Endothelial cell (in vitro differentiated cells): ENCODE measurements around the gene RAB35. TPM values are rescaled to one million over a fixed set of nuclear protein-coding genes. Genes with fewer than 3 reads are reported as not detected.

Source experiments
- DNase-seq: peaks from one replicate; pipeline ENCODE4 v3.0.0; 2021; ENCODE audit warnings: low spot score
- H3K27ac Mint-ChIP-seq: one replicate; pipeline ENCODE4 v1.8.0; 2021; ENCODE audit warnings: mixed read lengths, inconsistent platforms; ENCODE audit not compliant: unreplicated experiment
- H3K27me3 Mint-ChIP-seq: one replicate; pipeline ENCODE4 v1.8.0; 2021; ENCODE audit warnings: mild to moderate bottlenecking, moderate library complexity, mixed read lengths, inconsistent platforms; ENCODE audit not compliant: unreplicated experiment
- H3K36me3 Mint-ChIP-seq: one replicate; pipeline ENCODE4 v1.8.0; 2021; ENCODE audit warnings: mild to moderate bottlenecking, low read depth, mixed read lengths, inconsistent platforms; ENCODE audit not compliant: unreplicated experiment
- H3K4me1 Mint-ChIP-seq: one replicate; pipeline ENCODE4 v1.8.0; 2021; ENCODE audit warnings: mild to moderate bottlenecking, mixed read lengths, inconsistent platforms; ENCODE audit not compliant: unreplicated experiment
- H3K4me3 Mint-ChIP-seq: one replicate; pipeline ENCODE4 v1.8.0; 2021; ENCODE audit warnings: mild to moderate bottlenecking, mixed read lengths, inconsistent platforms; ENCODE audit not compliant: unreplicated experiment
- H3K9me3 Mint-ChIP-seq: one replicate; pipeline ENCODE4 v1.8.0; 2021; ENCODE audit warnings: mixed read lengths, inconsistent platforms; ENCODE audit not compliant: unreplicated experiment
- CTCF ChIP-seq: fragments of 200-600 bp; sonication (generic); IDR thresholded peaks from one replicate; pipeline ENCODE4 v1.5.0; 2021; ENCODE audit warnings: antibody characterized with exemption; ENCODE audit not compliant: unreplicated experiment
- total RNA-seq: library from RNA; stranded (reverse); fragmentation: NEBNext Ultra II Directional; extraction: Animal tissue kit (Norgen Biotek cat#: 25700); gene quantifications from one replicate; pipeline ENCODE4 v1.2.1, GENCODE V29; 2021; ENCODE audit not compliant: unreplicated experiment

RAB35 gene
- total RNA-seq, 1 donor from 2014 or later, result 76.4 TPM

- H3K4me1 Mint-ChIP-seq, result peaks cover 6% of the 10 kb centered on the region
- H3K36me3 Mint-ChIP-seq, result peaks cover 9% of the 10 kb centered on the region
- DNase-seq, result no peak
- no peak for TF ChIP-seq CTCF
- no peaks in the 10 kb centered on the region for H3K9me3 Mint-ChIP-seq
- no peak overlapping the region for H3K4me3 Mint-ChIP-seq
- no peak overlapping the region for H3K27ac Mint-ChIP-seq
- peaks cover 13% of the 10 kb centered on the region for H3K27me3 Mint-ChIP-seq
Measured at GRCh38 chr12:120095736-120096135, 20.8 kb downstream of the RAB35 start.

GRCh38 chr12:120095331-120095730 lies 21.2 kb downstream of the RAB35 start:
- Mint-ChIP-seq H3K27me3 (peaks cover 13% of the 10 kb centered on the region), H3K9me3 (no peaks in the 10 kb centered on the region), H3K36me3 (peaks cover 9% of the 10 kb centered on the region), H3K4me3 (no peak overlapping the region), H3K27ac (no peak overlapping the region), H3K4me1 (peaks cover 6% of the 10 kb centered on the region)
- no peak for DNase-seq
- no peak for TF ChIP-seq CTCF

- no peak for DNase-seq
- Mint-ChIP-seq H3K4me3 (no peak overlapping the region), H3K27ac (no peak overlapping the region), H3K4me1 (peaks cover 6% of the 10 kb centered on the region), H3K27me3 (peaks cover 16% of the 10 kb centered on the region), H3K9me3 (no peaks in the 10 kb centered on the region), H3K36me3 (peaks cover 9% of the 10 kb centered on the region)
- TF ChIP-seq CTCF, result no peak
Measured at GRCh38 chr12:120094485-120094884, 22.1 kb downstream of the RAB35 start.

GRCh38 chr12:120093592-120094355 lies 22.8 kb downstream of the RAB35 start:
- no peak overlapping the region for H3K4me3 Mint-ChIP-seq
- H3K36me3 Mint-ChIP-seq, result peaks cover 13% of the 10 kb centered on the region
- peaks cover 8% of the 10 kb centered on the region for H3K4me1 Mint-ChIP-seq
- TF ChIP-seq CTCF, result no peak
- no peak overlapping the region for H3K27ac Mint-ChIP-seq
- no peak for DNase-seq
- peaks cover 17% of the 10 kb centered on the region for H3K27me3 Mint-ChIP-seq
- no peaks in the 10 kb centered on the region for H3K9me3 Mint-ChIP-seq

GRCh38 chr12:120093336-120093591 lies 23.3 kb downstream of the RAB35 start:
- no peak for TF ChIP-seq CTCF
- no peak overlapping the region for H3K4me3 Mint-ChIP-seq
- H3K27ac Mint-ChIP-seq, result no peak overlapping the region
- no peaks in the 10 kb centered on the region for H3K9me3 Mint-ChIP-seq
- peaks cover 17% of the 10 kb centered on the region for H3K27me3 Mint-ChIP-seq
- H3K36me3 Mint-ChIP-seq, result peaks cover 13% of the 10 kb centered on the region
- H3K4me1 Mint-ChIP-seq, result peaks cover 8% of the 10 kb centered on the region
- DNase-seq, result no peak
